Ovary (tissue), 9 donors: ENCODE results near the gene KIF3C. TPM values are rescaled to one million over a fixed set of nuclear protein-coding genes. Genes with fewer than 3 reads are reported as not detected.

Experiments
- DNase-seq, 5 donors: peaks; one replicate each; pipeline ENCODE4 v3.0.0-alpha.2; 2019 to 2020
- H3K27ac ChIP-seq, 2 donors: fragments of 200-600 bp; one replicate each; pipeline versions ENCODE4 v1.5.1 to v1.8.0; 2019 to 2022
- H3K27me3 ChIP-seq: fragments of 200-600 bp; one replicate; pipeline ENCODE4 v1.8.0; 2022
- H3K36me3 ChIP-seq: fragments of 200-600 bp; sonication (generic); one replicate; pipeline ENCODE4 v1.5.1; 2019
- H3K4me1 ChIP-seq: one replicate; pipeline ENCODE4 v1.8.1; 2013; ENCODE audit warnings: mild to moderate bottlenecking, moderate library complexity; ENCODE audit not compliant: insufficient read depth
- H3K4me3 ChIP-seq: fragments of 200-600 bp; sonication (generic); one replicate; pipeline ENCODE4 v1.5.1; 2017
- H3K9me3 ChIP-seq, 2 donors: fragments of 200-600 bp in 1 of 2; sonication (generic) in 1 of 2; one replicate each; pipeline versions ENCODE4 v1.5.1 to v1.8.1; 2013 to 2019; ENCODE audit warnings: mild to moderate bottlenecking in 1 of 2, moderate library complexity in 1 of 2
- EP300 ChIP-seq: sonication (generic); formaldehyde crosslinking; IDR thresholded peaks from one replicate; pipeline ENCODE4 v1.6.1; 2017; ENCODE audit warnings: antibody characterized with exemption
- POLR2A ChIP-seq: fragments of 450-650 bp; IDR thresholded peaks from one replicate; pipeline ENCODE4 v1.6.1; 2017; ENCODE audit warnings: antibody characterized with exemption, mild to moderate bottlenecking, moderate library complexity
- WGBS, 3 donors: extraction: QIAGEN DNeasy Blood & Tissue Kit in 1 of 3; methylation state at CpG; one replicate each; pipeline versions ENCODE4 v1.1.5 to v1.1.7; 2013 to 2017; 5-methylcytosine and 5-hydroxymethylcytosine counted together
- intact Hi-C, 4 donors: fragments of 100-400 bp; cut with DNase I; formaldehyde crosslinking; loops; one replicate each; pipeline versions ENCODE4 v1.11.0 to v1.15.1; 2022 to 2023
- polyA plus RNA-seq, 2 donors: library from polyadenylated mRNA; stranded (reverse); fragments of 200-250 nt in 1 of 2; fragments of 350-450 nt in 1 of 2; fragmentation: Illumina TruSeq in 1 of 2; extraction: RNeasy Lipid Tissue Mini Kit (QIAGEN cat#74804) in 1 of 2; gene quantifications; one replicate each; pipeline ENCODE4 v1.2.3, GENCODE V29; 2013 to 2014
- total RNA-seq, 7 donors: library from RNA; depleted of rRNA in 2 of 7; stranded (reverse); fragments of >200 nt in 2 of 7; fragmentation: NEBNext Ultra II Directional in 3 of 7; extraction: Animal tissue kit (Norgen Biotek cat#: 25700) in 3 of 7; gene quantifications; one replicate each; pipeline versions ENCODE4 v1.1.0 to v1.2.4, GENCODE V29; 2016 to 2023
- TF ChIP-seq, protein P1 (sequence below), 3 donors: fragments of 450-650 bp in 2 of 3; fragments of 200-600 bp in 1 of 3; IDR thresholded peaks; one replicate each; pipeline versions ENCODE4 v1.5.1 to v1.8.0; 2016 to 2022; ENCODE audit warnings: antibody characterized with exemption in 3 of 3, mild to moderate bottlenecking in 1 of 3
- donor health status: DM: no; HTN: no; CAD: no; lungs with moderate emphysema.
- donor health status: DM: no; HTN: no; CAD: no.
- donor health status: Bipolar disorder and iron deficiency.
- donor health status: DM: yes; HTN: yes; CAD: no.
- donor health status: DM: no; HTN: no; CAD: no.
- donor health status: DM: yes; HTN: yes; CAD: no.

The KIF3C gene
- total and polyA plus RNA-seq, 9 donors = 5.1 to 16.0 (median 8.1) TPM

DNA sequence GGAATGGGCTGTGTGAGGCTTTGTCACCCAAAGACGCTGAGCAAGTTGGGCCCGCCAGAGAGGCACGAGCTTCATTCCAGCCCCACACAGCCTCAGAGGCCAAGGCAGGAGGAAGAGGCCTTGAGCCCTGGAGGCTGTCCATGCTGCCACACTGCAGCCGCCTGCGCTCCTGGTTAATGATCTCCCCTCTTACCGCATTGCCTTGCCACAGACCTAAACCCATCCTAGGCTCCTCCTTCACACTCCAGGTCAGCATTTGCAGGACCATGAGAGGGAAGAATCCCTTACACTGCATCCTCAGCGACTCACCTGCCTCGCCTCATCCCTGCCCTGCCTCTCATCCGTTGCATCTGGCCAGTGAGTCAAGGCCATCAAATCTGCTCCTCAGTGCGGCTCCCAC is 24.6 kb downstream of the KIF3C start:
- WGBS, 3 donors = 82 to 83% (median 82%) methylated on average over 10 of the region's 10 CpGs
- no peaks in the 10 kb centered on the region for H3K4me1 ChIP-seq
- DNase-seq = no peak

DNA sequence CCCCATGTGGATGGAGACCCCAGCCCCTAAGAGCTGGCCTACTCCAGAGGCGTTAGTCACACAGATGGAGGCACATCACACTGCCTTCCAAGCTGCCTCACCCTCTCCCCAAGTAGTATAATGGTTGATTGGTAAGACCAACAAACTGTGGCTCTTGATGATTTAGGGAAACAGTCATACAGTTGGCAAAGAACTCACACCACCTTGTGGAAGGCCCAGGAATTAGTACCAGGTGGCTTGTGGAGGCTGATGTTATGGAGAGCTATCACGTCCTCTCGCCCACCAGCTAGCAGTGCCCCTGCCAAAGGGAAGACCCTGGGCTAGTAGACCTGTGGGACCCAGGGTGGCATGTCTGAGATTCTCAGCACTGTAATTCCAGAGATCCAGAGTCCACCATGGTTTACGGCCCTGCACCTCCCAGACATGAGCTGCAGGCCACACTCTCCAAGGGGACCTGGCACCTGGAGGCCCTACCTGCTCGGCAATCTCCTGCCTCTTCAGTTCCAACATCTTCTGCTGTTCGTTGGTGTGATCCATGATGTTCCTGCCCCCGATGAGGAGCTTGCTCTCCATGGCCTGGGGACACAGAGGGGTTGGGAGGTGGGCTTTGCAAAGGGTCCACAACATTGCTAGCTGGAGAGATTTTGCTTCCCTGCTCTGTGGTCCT is 26.3 kb downstream of the KIF3C start:
- H3K36me3 ChIP-seq = no peaks in the 10 kb centered on the region
- H3K4me3 ChIP-seq = no peak overlapping the region
- no peaks in the 10 kb centered on the region for H3K4me1 ChIP-seq
- H3K9me3 ChIP-seq = no peaks in the 10 kb centered on the region
- TF ChIP-seq, protein P1, sequence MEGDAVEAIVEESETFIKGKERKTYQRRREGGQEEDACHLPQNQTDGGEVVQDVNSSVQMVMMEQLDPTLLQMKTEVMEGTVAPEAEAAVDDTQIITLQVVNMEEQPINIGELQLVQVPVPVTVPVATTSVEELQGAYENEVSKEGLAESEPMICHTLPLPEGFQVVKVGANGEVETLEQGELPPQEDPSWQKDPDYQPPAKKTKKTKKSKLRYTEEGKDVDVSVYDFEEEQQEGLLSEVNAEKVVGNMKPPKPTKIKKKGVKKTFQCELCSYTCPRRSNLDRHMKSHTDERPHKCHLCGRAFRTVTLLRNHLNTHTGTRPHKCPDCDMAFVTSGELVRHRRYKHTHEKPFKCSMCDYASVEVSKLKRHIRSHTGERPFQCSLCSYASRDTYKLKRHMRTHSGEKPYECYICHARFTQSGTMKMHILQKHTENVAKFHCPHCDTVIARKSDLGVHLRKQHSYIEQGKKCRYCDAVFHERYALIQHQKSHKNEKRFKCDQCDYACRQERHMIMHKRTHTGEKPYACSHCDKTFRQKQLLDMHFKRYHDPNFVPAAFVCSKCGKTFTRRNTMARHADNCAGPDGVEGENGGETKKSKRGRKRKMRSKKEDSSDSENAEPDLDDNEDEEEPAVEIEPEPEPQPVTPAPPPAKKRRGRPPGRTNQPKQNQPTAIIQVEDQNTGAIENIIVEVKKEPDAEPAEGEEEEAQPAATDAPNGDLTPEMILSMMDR (IDR thresholded peaks at IDR 0.05) = no peak
- TF ChIP-seq EP300 (no peak), POLR2A (no peak)
- no peaks in the 10 kb centered on the region for H3K27me3 ChIP-seq
- intact Hi-C loops = loop anchor here in 2 of 4 donors (10.0 kb wide), 2 partner anchors 189 to 619 kb away; no protein-coding TSS in a partner anchor
- whole genome bisulfite sequencing, 3 donors = 87 to 96% (median 95%) methylated on average over 7 of the region's 7 CpGs
- no peak overlapping the region for H3K27ac ChIP-seq
- DNase-seq = no peak

More for the DNA sequence above, 24.6 kb downstream of the KIF3C start:
- no peak overlapping the region for H3K4me3 ChIP-seq
- H3K27ac ChIP-seq = no peak overlapping the region
- no peaks in the 10 kb centered on the region for H3K27me3 ChIP-seq
- intact Hi-C loops = loop anchor here in 2 of 4 donors (10.0 kb wide), 2 partner anchors 187 to 617 kb away; no protein-coding TSS in a partner anchor
- no peaks in the 10 kb centered on the region for H3K9me3 ChIP-seq
- TF ChIP-seq, protein P1 (IDR thresholded peaks at IDR 0.05) = no peak
- TF ChIP-seq POLR2A (no peak), EP300 (no peak)
- H3K36me3 ChIP-seq = no peaks in the 10 kb centered on the region

DNA sequence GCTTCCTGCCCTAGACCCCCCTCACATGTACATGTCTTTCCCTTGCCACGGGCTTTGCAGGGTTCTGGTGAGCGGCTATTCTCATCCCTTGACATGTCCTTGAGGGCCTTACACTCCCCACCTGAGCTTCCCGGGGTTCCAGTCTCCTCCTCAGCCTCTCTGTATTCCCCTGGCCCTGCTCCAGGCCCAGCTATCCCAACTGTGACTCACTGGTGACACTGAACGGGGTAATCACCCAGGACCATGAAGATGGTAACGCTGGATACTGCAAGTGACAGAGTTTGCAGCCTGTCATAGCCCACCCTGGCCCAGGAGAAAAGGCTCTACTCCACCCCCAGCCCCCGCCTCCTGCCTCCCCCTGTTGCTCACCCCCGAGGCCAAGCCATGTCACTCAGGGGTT is 27.3 kb downstream of the KIF3C start:
- no peak for DNase-seq
- H3K4me3 ChIP-seq = no peak overlapping the region
- no peaks in the 10 kb centered on the region for H3K27me3 ChIP-seq
- no peak overlapping the region for H3K27ac ChIP-seq
- whole genome bisulfite sequencing, 3 donors = 60 to 71% (median 66%) methylated on average over 6 to 7 of the region's 7 CpGs
- H3K9me3 ChIP-seq = no peaks in the 10 kb centered on the region
- H3K36me3 ChIP-seq = no peaks in the 10 kb centered on the region
- intact Hi-C loops = loop anchor here in 2 of 4 donors (10.0 kb wide), 2 partner anchors 190 to 620 kb away; no protein-coding TSS in a partner anchor
- TF ChIP-seq, protein P1 (IDR thresholded peaks at IDR 0.05) = no peak
- TF ChIP-seq POLR2A = no peak
- H3K4me1 ChIP-seq = no peaks in the 10 kb centered on the region

DNA sequence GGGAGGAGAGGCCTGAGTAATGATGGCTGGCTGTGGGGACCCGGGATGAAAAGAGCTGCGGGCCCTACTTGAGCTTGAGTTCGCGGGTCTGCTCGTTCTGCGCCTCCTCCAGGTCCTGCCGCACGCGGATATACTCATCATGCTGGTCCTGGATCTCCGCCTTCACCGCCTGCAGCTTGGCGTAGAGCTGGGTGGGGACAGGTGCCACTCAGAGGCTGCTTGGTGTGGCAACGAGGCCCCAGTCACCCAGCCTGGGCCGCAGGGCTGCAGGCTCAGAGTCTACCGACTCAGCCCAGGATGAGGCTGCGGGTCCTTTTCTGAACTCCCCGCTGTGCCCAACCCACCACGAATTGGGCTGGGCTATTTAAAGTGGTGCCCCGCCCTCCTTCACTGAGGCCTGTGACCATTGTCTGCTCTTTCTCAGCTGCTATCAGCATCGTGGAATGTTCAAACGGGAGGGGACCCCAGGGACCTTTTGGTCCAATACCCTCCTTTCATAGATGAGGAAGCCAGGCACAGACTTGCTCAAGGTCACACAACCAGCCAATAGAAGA is 28.0 kb downstream of the KIF3C start:
- Histone ChIP-seq H3K4me3 (no peak overlapping the region), H3K4me1 (no peaks in the 10 kb centered on the region), H3K36me3 (no peaks in the 10 kb centered on the region), H3K27ac (no peak overlapping the region), H3K27me3 (no peaks in the 10 kb centered on the region), H3K9me3 (no peaks in the 10 kb centered on the region)
- DNase-seq = no peak
- intact Hi-C loops = loop anchor here in 3 of 4 donors (5.0 to 10.0 kb wide), 3 partner anchors 191 to 621 kb away; no protein-coding TSS in a partner anchor
- no peak for TF ChIP-seq EP300
- TF ChIP-seq POLR2A = no peak
- TF ChIP-seq, protein P1 (IDR thresholded peaks at IDR 0.05) = no peak
- WGBS, 3 donors = 79 to 82% (median 81%) methylated on average over 17 to 21 of the region's 21 CpGs
